Right lobe of liver (tissue), 4 donors: ENCODE results near the gene TLL2.

Experiments used
- CTCF ChIP-seq, 4 donors: fragments of 200-600 bp in 3 of 4; fragments of 450-650 bp in 1 of 4; IDR thresholded peaks; one replicate each; pipeline versions ENCODE4 v1.5.1 to v1.8.0; 2016 to 2022; ENCODE audit warnings: antibody characterized with exemption in 4 of 4, mild to moderate bottlenecking in 2 of 4
- POLR2A ChIP-seq: fragments of 450-650 bp; IDR thresholded peaks from one replicate; pipeline ENCODE4 v1.6.1; 2017; ENCODE audit warnings: antibody characterized with exemption, mild to moderate bottlenecking
- donor health status: DM: no; HTN: no; CAD: no.
- donor health status: DM: no; HTN: no; CAD: no.
- donor health status: DM: no; HTN: yes; CAD: no.

- TF ChIP-seq CTCF (IDR thresholded peaks at IDR 0.05) (no peak), POLR2A (no peak)
Measured at GRCh38 chr10:96500519-96500918, 13.2 kb downstream of the TLL2 start.
